IPS-18c (cell line): ENCODE results near the gene UBXN7.
"Not testable (repeated sequence)": the region's sequence is repeated elsewhere in the genome, so short reads cannot be mapped to it uniquely, and the experiment has no call there.

ENCODE experiments used
- H3K4me3 ChIP-seq: 2 replicates; pipeline ENCODE4 v1.7.0; 2013; ENCODE audit warnings: low read depth, mild to moderate bottlenecking, low read length, moderate library complexity; ENCODE audit not compliant: insufficient read depth
- H3K9me3 ChIP-seq: one replicate; pipeline ENCODE4 v1.6.1; 2013; ENCODE audit warnings: mild to moderate bottlenecking, low read length, moderate library complexity; ENCODE audit not compliant: control insufficient read depth, insufficient read depth

The UBXN7 gene

GRCh38 chr3:196302960-196303359, 129.3 kb downstream of the UBXN7 start:
- not testable (repeated sequence) for H3K4me3 ChIP-seq, H3K9me3 ChIP-seq

- H3K9me3 ChIP-seq, H3K4me3 ChIP-seq: not testable (repeated sequence)
These were observed 129.7 kb downstream of the UBXN7 start for GRCh38 chr3:196302551-196302950.

- H3K9me3 ChIP-seq: no peaks in the 10 kb centered on the region
- no peak overlapping the region for H3K4me3 ChIP-seq
These were observed 133.7 kb downstream of the UBXN7 start for GRCh38 chr3:196298521-196298920.
